GM20000 (cell line): ENCODE data around the gene PARP12.

Experiments
- DNase-seq: peaks from one replicate; pipeline ENCODE4 v3.0.0; 2012; ENCODE audit warnings: low spot score
- CTCF ChIP-seq: IDR thresholded peaks from 2 replicates; pipeline ENCODE4 v1.5.1; 2012; ENCODE audit warnings: mild to moderate bottlenecking, control low read depth; ENCODE audit errors: extremely low read depth, missing control alignments

PARP12 gene

GRCh38 chr7:139985811-139986210 lies 76.9 kb downstream of the PARP12 start:
- DNase-seq, result no peak
- TF ChIP-seq CTCF, result no peak

GRCh38 chr7:139984642-139985539 lies 77.9 kb downstream of the PARP12 start:
- TF ChIP-seq CTCF, result no peak
- no peak for DNase-seq

GRCh38 chr7:139982927-139983920 lies 79.5 kb downstream of the PARP12 start:
- no peak for DNase-seq
- TF ChIP-seq CTCF, result no peak

DNA sequence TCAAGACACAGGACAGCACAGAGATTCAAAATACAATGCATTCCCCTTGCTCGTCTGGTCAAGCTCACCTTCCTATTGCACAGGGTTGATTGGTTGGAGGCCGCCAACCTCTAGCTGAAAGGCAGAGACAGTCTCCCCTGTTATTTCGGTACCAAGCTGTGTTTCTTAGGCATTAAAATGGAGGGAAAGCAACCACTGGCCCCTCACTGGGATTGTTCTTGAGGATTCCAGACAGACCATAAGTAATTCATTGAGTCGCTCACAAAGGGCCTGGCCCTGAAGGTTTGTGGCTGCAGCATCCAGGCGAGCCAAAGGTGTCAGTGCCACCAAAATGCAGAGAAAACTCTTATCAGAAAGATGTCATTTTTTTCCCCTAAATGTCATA lies 81.2 kb downstream of the PARP12 start:
- no peak for TF ChIP-seq CTCF
- no peak for DNase-seq

DNA sequence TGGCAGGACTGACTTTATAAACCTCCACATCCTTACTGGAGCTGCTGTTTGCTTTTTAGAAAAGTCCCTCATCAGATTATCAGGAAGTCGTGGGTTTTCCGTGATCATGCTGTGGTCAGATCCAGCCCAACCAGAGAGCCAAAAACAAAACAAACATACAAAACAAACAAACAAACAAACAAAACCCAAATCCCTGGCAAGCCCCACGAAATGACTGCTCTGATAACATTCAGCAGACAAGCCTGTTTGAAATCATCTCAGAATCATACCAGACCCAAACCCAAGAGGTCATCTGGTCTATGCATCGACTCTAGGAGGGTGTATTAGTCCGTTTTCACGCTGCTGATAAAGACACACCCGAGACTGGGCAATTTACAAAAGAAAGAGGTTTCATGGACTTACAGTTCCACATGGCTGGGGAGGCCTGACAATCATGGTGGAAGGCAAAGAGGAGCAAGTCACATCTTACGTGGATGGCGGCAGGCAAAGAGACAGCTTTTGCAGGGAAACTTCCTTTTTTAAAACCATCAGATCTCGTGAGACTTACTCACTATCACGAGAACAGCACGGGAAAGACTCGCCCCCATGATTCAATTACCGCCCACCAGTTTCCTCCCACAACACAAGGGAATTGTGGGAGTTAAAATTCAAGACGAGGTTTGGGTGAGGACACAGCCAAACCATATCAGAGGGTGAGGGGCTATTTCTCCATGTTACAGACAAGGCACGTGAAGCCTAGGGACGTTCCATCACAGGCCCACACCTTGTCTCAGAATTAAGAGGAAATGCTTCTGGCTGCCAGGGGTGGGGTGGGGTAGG lies 85.7 kb downstream of the PARP12 start:
- no peak for DNase-seq
- no peak for TF ChIP-seq CTCF

- TF ChIP-seq CTCF, result no peak
These were observed 86.5 kb downstream of the PARP12 start for GRCh38 chr7:139976055-139976837.

More at GRCh38 chr7:139976055-139976837, 86.5 kb downstream of the PARP12 start:
- no peak for DNase-seq
